Astrocyte (in vitro differentiated cells and primary cell): ENCODE measurements around the gene HOXC11. TPM values are rescaled to one million over a fixed set of nuclear protein-coding genes. Genes with fewer than 3 reads are reported as not detected.

Experiments used
- DNase-seq: peaks from one replicate; pipeline ENCODE4 v3.0.0-alpha.2; 2010; ENCODE audit warnings: low read depth
- FAIRE-seq: peaks from 2 replicates; lab custom pipeline; 2011; peaks lifted over from hg19 to GRCh38; lab: Jason Lieb, UNC
- H2AFZ ChIP-seq: 2 replicates; pipeline ENCODE4 v1.6.0; 2012; ENCODE audit warnings: low read depth, low read length, inconsistent platforms
- H3K27ac ChIP-seq: 2 replicates; pipeline ENCODE4 v1.5.1; 2011; ENCODE audit warnings: low read depth, low read length, inconsistent platforms
- H3K27me3 ChIP-seq: 2 replicates; pipeline ENCODE4 v1.6.0; 2011; ENCODE audit warnings: low read length, inconsistent platforms; ENCODE audit not compliant: insufficient read depth
- H3K36me3 ChIP-seq: 2 replicates; pipeline ENCODE4 v1.5.1; 2011; ENCODE audit warnings: low read length, inconsistent platforms; ENCODE audit not compliant: insufficient read depth
- H3K4me1 ChIP-seq: 2 replicates; pipeline ENCODE4 v1.5.1; 2011; ENCODE audit warnings: low read length, inconsistent platforms; ENCODE audit not compliant: insufficient read depth
- H3K4me2 ChIP-seq: 2 replicates; pipeline ENCODE4 v1.6.0; 2012; ENCODE audit warnings: low read length, inconsistent platforms
- H3K4me3 ChIP-seq: 2 replicates; pipeline ENCODE4 v1.5.1; 2011; ENCODE audit warnings: low read depth, mild to moderate bottlenecking, low read length, inconsistent platforms; ENCODE audit not compliant: insufficient read depth
- H3K79me2 ChIP-seq: 2 replicates; pipeline ENCODE4 v1.6.0; 2012; ENCODE audit warnings: mild to moderate bottlenecking, low read length, inconsistent platforms; ENCODE audit not compliant: insufficient read depth
- H3K9ac ChIP-seq: 2 replicates; pipeline ENCODE4 v1.6.0; 2012; ENCODE audit warnings: mild to moderate bottlenecking, low read length, inconsistent platforms
- H3K9me3 ChIP-seq: 2 replicates; pipeline ENCODE4 v1.5.1; 2012; ENCODE audit warnings: low read depth, mild to moderate bottlenecking, low read length, inconsistent platforms; ENCODE audit not compliant: insufficient read depth
- H4K20me1 ChIP-seq: 2 replicates; pipeline ENCODE4 v1.6.0; 2012; ENCODE audit warnings: low read length, inconsistent platforms; ENCODE audit not compliant: insufficient read depth
- H3K27ac Mint-ChIP-seq: one replicate; pipeline ENCODE4 v1.8.0; 2021; ENCODE audit warnings: mild to moderate bottlenecking, mixed read lengths; ENCODE audit not compliant: unreplicated experiment
- H3K27me3 Mint-ChIP-seq: one replicate; pipeline ENCODE4 v1.8.0; 2021; ENCODE audit warnings: low read depth, mixed read lengths; ENCODE audit not compliant: unreplicated experiment
- H3K36me3 Mint-ChIP-seq: one replicate; pipeline ENCODE4 v1.8.0; 2021; ENCODE audit warnings: low read depth, mixed read lengths; ENCODE audit not compliant: unreplicated experiment
- H3K4me1 Mint-ChIP-seq: one replicate; pipeline ENCODE4 v1.8.0; 2021; ENCODE audit warnings: low read depth, mixed read lengths; ENCODE audit not compliant: unreplicated experiment
- H3K4me3 Mint-ChIP-seq: one replicate; pipeline ENCODE4 v1.8.0; 2021; ENCODE audit warnings: mild to moderate bottlenecking, moderate library complexity, mixed read lengths; ENCODE audit not compliant: unreplicated experiment
- H3K9me3 Mint-ChIP-seq: one replicate; pipeline ENCODE4 v1.8.0; 2021; ENCODE audit warnings: mild to moderate bottlenecking, mixed read lengths; ENCODE audit not compliant: unreplicated experiment
- EZH2 ChIP-seq: IDR thresholded peaks from 2 replicates; pipeline ENCODE4 v1.6.1; 2012; ENCODE audit warnings: mild to moderate bottlenecking, low read length, inconsistent platforms; ENCODE audit not compliant: insufficient read depth
- total RNA-seq: library from RNA; stranded (reverse); gene quantifications from 2 replicates; pipeline ENCODE4 v1.2.1, GENCODE V29; 2021
- TF ChIP-seq, protein P1 (sequence below): IDR thresholded peaks from 2 replicates; pipeline ENCODE4 v1.5.1; 2011; ENCODE audit warnings: low read depth, mild to moderate bottlenecking, inconsistent platforms, low read length, moderate library complexity; ENCODE audit not compliant: insufficient read depth

The HOXC11 gene
- total RNA-seq, 1 donor from 2014 or later: not detected

DNA sequence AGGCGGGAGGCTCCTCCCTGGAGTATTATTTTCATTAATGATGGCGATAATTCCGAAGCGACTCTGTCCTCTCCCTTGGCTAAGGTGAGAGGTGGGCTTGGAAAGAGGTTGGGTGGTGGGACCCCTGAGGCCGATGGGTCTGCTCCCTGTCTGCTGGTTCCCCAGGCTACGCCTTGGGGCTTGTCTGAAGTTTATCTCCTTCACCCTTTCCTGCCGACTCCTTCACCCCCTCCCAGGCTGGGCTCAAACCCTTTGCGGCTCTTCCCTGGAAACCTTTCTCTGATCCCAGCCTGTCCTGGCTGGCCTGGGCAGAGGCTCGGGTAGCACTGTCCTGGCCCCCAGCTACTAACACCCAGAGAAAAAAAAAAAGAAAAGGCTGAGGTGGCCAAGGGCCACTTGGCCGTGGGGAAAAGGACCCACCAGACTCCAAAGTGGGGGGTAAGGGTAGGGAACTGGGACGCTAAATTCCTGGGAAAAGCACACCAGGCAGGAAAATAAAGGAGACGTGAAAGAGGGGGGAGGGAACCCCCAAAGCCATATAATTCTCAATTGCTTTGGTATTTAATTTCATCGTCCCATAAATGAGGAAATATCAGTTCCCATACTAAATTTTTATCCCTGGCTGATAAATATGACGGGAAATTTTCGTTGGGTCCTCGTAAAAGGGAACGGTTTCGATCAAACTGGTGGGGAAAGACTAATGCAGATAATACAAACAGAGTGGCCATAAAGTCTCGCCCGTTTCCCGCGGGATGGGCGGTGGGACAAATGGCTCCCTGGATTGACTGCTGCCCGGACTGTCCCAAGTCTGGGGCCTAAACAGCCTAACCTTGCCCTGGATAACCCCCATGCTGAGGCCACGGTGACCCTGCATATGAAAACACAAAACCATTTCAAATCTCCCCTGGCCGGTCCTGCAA lies 10.0 kb downstream of the HOXC11 start:
- TF ChIP-seq EZH2: no peak
- TF ChIP-seq, protein P1, sequence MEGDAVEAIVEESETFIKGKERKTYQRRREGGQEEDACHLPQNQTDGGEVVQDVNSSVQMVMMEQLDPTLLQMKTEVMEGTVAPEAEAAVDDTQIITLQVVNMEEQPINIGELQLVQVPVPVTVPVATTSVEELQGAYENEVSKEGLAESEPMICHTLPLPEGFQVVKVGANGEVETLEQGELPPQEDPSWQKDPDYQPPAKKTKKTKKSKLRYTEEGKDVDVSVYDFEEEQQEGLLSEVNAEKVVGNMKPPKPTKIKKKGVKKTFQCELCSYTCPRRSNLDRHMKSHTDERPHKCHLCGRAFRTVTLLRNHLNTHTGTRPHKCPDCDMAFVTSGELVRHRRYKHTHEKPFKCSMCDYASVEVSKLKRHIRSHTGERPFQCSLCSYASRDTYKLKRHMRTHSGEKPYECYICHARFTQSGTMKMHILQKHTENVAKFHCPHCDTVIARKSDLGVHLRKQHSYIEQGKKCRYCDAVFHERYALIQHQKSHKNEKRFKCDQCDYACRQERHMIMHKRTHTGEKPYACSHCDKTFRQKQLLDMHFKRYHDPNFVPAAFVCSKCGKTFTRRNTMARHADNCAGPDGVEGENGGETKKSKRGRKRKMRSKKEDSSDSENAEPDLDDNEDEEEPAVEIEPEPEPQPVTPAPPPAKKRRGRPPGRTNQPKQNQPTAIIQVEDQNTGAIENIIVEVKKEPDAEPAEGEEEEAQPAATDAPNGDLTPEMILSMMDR: no peak
- H3K9me3 ChIP-seq: no peaks in the 10 kb centered on the region
- peak overlapping the region; percentile 58 for H3K27ac Mint-ChIP-seq
- no peak overlapping the region for H3K4me3 ChIP-seq
- no peak overlapping the region for H3K4me3 Mint-ChIP-seq
- no peaks in the 10 kb centered on the region for H3K36me3 ChIP-seq
- FAIRE-seq (no peak), DNase-seq (no peak)
- no peaks in the 10 kb centered on the region for H3K79me2 ChIP-seq
- peaks cover 22% of the 10 kb centered on the region for H3K9me3 Mint-ChIP-seq
- H3K27me3 ChIP-seq: peaks cover 90% of the 10 kb centered on the region
- H3K27ac ChIP-seq: no peak overlapping the region
- peaks cover 85% of the 10 kb centered on the region for H3K27me3 Mint-ChIP-seq
- H2AFZ ChIP-seq: no peak overlapping the region
- no peaks in the 10 kb centered on the region for H3K4me1 ChIP-seq
- H3K4me2 ChIP-seq: no peak overlapping the region
- H3K4me1 Mint-ChIP-seq: no peaks in the 10 kb centered on the region
- no peaks in the 10 kb centered on the region for H4K20me1 ChIP-seq
- H3K36me3 Mint-ChIP-seq: no peaks in the 10 kb centered on the region
- no peak overlapping the region for H3K9ac ChIP-seq

DNA sequence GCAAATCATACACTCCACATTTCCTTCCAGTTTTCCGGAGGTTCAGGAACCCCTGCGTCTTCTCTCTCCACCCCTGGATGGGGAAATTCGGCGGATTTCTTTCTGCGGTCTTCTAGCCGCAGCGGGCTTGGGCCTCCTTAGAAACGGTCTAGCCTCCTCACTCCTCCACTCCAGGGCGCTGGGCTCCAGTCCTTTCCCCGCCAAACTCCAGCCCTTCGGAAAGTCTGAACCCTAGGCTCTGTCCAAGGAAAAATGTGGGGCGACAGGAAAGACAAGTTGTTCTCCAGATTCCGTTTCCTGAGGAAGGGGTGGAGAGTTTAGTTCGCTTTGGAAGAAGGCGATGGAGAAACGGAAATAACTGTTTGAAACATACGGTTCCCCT lies 10.6 kb downstream of the HOXC11 start:
- TF ChIP-seq EZH2: no peak
- TF ChIP-seq, protein P1: no peak
- H3K9me3 Mint-ChIP-seq: peaks cover 20% of the 10 kb centered on the region
- no peaks in the 10 kb centered on the region for H3K79me2 ChIP-seq
- H2AFZ ChIP-seq: no peak overlapping the region
- H3K36me3 Mint-ChIP-seq: no peaks in the 10 kb centered on the region
- H3K4me2 ChIP-seq: no peak overlapping the region
- H3K9ac ChIP-seq: no peak overlapping the region
- FAIRE-seq (no peak), DNase-seq (no peak)
- peak overlapping the region; percentile 58 for H3K27ac Mint-ChIP-seq
- H3K4me3 Mint-ChIP-seq: no peak overlapping the region
- H3K4me1 Mint-ChIP-seq: no peaks in the 10 kb centered on the region
- H3K27ac ChIP-seq: no peak overlapping the region
- H3K4me3 ChIP-seq: no peak overlapping the region
- H3K27me3 ChIP-seq: peaks cover 92% of the 10 kb centered on the region
- H3K9me3 ChIP-seq: no peaks in the 10 kb centered on the region
- peaks cover 85% of the 10 kb centered on the region for H3K27me3 Mint-ChIP-seq
- H3K36me3 ChIP-seq: no peaks in the 10 kb centered on the region
- no peaks in the 10 kb centered on the region for H3K4me1 ChIP-seq
- H4K20me1 ChIP-seq: no peaks in the 10 kb centered on the region
